HepG2 (cell line): ENCODE results near the gene PA2G4. TPM values are rescaled to one million over a fixed set of nuclear protein-coding genes. Genes with fewer than 3 reads are reported as not detected.
A peak's percentile ranks its signal among the peaks of the same experiment; 100 is the strongest.

Source experiments
- ATAC-seq: fragments of 200-7000 bp; cut with Tn5 transposase; 3 replicates; pipeline ENCODE4 v1.9.1; 2020; ENCODE audit warnings: mild to moderate bottlenecking, moderate library complexity
- BruUV-seq: library from RNA; stranded (reverse); fragments of 400-500 nt; replicated peaks from 2 replicates; lab custom pipeline; 2021; lab: Mats Ljungman, UMichigan
- CTCF ChIA-PET: fragments of 300-600 bp; formaldehyde crosslinking; extraction: SDS; loops from one replicate; lab custom pipeline; 2021; ENCODE audit warnings: low total read pairs, inconsistent platforms, low intra/inter-chr PET ratio; lab: Yijun Ruan, JAX
- POLR2A ChIA-PET: fragments of 350-600 bp; sonication (Branson Sonifier 250); formaldehyde crosslinking; loops from one replicate; lab custom pipeline; 2020; ENCODE audit warnings: antibody characterized with exemption, inconsistent platforms; lab: Yijun Ruan, JAX
- DNase-seq: peaks from one replicate; pipeline ENCODE4 v3.0.0-alpha.2; 2015; ENCODE audit warnings: low spot score
- FAIRE-seq: peaks from 3 replicates; lab custom pipeline; 2011; peaks lifted over from hg19 to GRCh38; lab: Jason Lieb, UNC
- H2AFZ ChIP-seq: one replicate; pipeline ENCODE4 v1.6.1; 2011; ENCODE audit warnings: low read length, inconsistent platforms
- H3K27ac ChIP-seq: fragments of 300-600 bp; 3 replicates; pipeline ENCODE4 v1.8.0; 2011; ENCODE audit warnings: mixed run types, mild to moderate bottlenecking, mixed read lengths, low read length, inconsistent platforms; ENCODE audit not compliant: insufficient read depth; ENCODE audit errors: extremely low read length
- H3K27me3 ChIP-seq, 2 experiments: fragments of 200-600 bp in 1 of 2; 2 replicates in 1 of 2; 3 replicates in 1 of 2; pipeline versions ENCODE4 v1.6.0 to v1.8.0; 2011; ENCODE audit warnings: low read length in 2 of 2, mild to moderate bottlenecking in 2 of 2, moderate library complexity in 2 of 2, inconsistent platforms in 1 of 2; ENCODE audit not compliant: insufficient read depth in 2 of 2, control insufficient read depth in 1 of 2
- H3K36me3 ChIP-seq, 2 experiments: fragments of 200-600 bp in 1 of 2; replicated peaks in 1 of 2; 2 replicates in 1 of 2; 3 replicates in 1 of 2; pipeline versions ENCODE4 v1.5.1 to v1.8.0; 2011; ENCODE audit warnings: low read length in 2 of 2, inconsistent platforms in 1 of 2; ENCODE audit not compliant: insufficient read depth in 2 of 2, control insufficient read depth in 1 of 2
- H3K4me1 ChIP-seq: 2 replicates; pipeline ENCODE4 v1.5.1; 2012; ENCODE audit warnings: low read length, inconsistent platforms; ENCODE audit not compliant: insufficient read depth
- H3K4me2 ChIP-seq: 2 replicates; pipeline ENCODE4 v1.6.0; 2011; ENCODE audit warnings: low read depth, low read length, inconsistent platforms
- H3K4me3 ChIP-seq, 3 experiments: fragments of 200-600 bp in 1 of 3; sonication (generic), shearing (Covaris generic) in 1 of 3; replicated peaks in 1 of 3; 2 replicates each; pipeline ENCODE4 v1.5.1; 2011 to 2016; ENCODE audit warnings: low read length in 3 of 3, inconsistent platforms in 2 of 3, low read depth in 2 of 3, mild to moderate bottlenecking in 2 of 3, control low read depth in 1 of 3, mixed read lengths in 1 of 3; ENCODE audit not compliant: insufficient read depth in 1 of 3
- H3K79me2 ChIP-seq: one replicate; pipeline ENCODE4 v1.6.1; 2011; ENCODE audit warnings: low read length, inconsistent platforms; ENCODE audit not compliant: insufficient read depth
- H3K9ac ChIP-seq: 2 replicates; pipeline ENCODE4 v1.6.0; 2011; ENCODE audit warnings: mild to moderate bottlenecking, low read depth, low read length, inconsistent platforms; ENCODE audit not compliant: insufficient read depth
- H3K9me3 ChIP-seq: 2 replicates; pipeline ENCODE4 v1.5.1; 2012; ENCODE audit warnings: mild to moderate bottlenecking, low read length
- H4K20me1 ChIP-seq: 2 replicates; pipeline ENCODE4 v1.6.0; 2011; ENCODE audit warnings: inconsistent platforms, mild to moderate bottlenecking, low read length, moderate library complexity; ENCODE audit not compliant: insufficient read depth
- ATF1 ChIP-seq: IDR thresholded peaks from 2 replicates; pipeline ENCODE4 v1.6.1; 2016; ENCODE audit warnings: mild to moderate bottlenecking, control low read depth
- CEBPG ChIP-seq: IDR thresholded peaks from 2 replicates; pipeline ENCODE4 v1.6.1; 2016
- FOXA1 ChIP-seq, 2 experiments: fragments of 450-650 bp in 1 of 2; sonication (generic) in 1 of 2; formaldehyde crosslinking in 1 of 2; IDR thresholded peaks; 2 replicates each; pipeline versions ENCODE4 v1.4.0 to v1.6.1; 2016 to 2020; ENCODE audit warnings: missing genetic modification reagents in 1 of 2
- FOXP4 ChIP-seq: sonication (generic); formaldehyde crosslinking; IDR thresholded peaks from 2 replicates; pipeline ENCODE4 v1.4.0; 2020; ENCODE audit warnings: missing genetic modification reagents
- LCORL ChIP-seq, 2 experiments: fragments of 450-650 bp in 1 of 2; sonication (generic) in 1 of 2; formaldehyde crosslinking in 1 of 2; IDR thresholded peaks; 2 replicates each; pipeline versions ENCODE4 v1.5.0 to v1.6.1; 2017 to 2020; ENCODE audit warnings: antibody characterized with exemption in 1 of 2, missing genetic modification reagents in 1 of 2
- MIER3 ChIP-seq: IDR thresholded peaks from 2 replicates; pipeline ENCODE4 v1.6.1; 2016; ENCODE audit warnings: missing compliant biosample characterization, borderline replicate concordance
- NONO ChIP-seq, 2 experiments: fragments of 450-650 bp in 1 of 2; sonication (generic) in 1 of 2; formaldehyde crosslinking in 1 of 2; IDR thresholded peaks in 1 of 2; conservative IDR thresholded peaks in 1 of 2; 2 replicates each; pipeline versions ENCODE4 v1.6.1 to v1.8.0; 2017 to 2022; ENCODE audit warnings: mild to moderate bottlenecking in 1 of 2, missing genetic modification reagents in 1 of 2, moderate library complexity in 1 of 2
- POLR2A ChIP-seq, 2 experiments: IDR thresholded peaks; 2 replicates each; pipeline ENCODE4 v1.6.1; 2011; ENCODE audit warnings: low read depth in 2 of 2, low read length in 2 of 2, mild to moderate bottlenecking in 1 of 2, moderate library complexity in 1 of 2; ENCODE audit not compliant: insufficient read depth in 1 of 2
- RARA ChIP-seq: IDR thresholded peaks from 2 replicates; pipeline ENCODE4 v1.6.1; 2016; ENCODE audit warnings: missing genetic modification reagents, missing compliant biosample characterization
- RBFOX2 ChIP-seq: fragments of 200-400 bp; formaldehyde crosslinking; IDR thresholded peaks from 2 replicates; pipeline ENCODE4 v1.6.1; 2017; ENCODE audit warnings: low read depth, mild to moderate bottlenecking, low read length
- SRF ChIP-seq: IDR thresholded peaks from 2 replicates; pipeline ENCODE4 v1.6.1; 2011; ENCODE audit warnings: mild to moderate bottlenecking, low read depth, low read length, moderate library complexity
- TFDP2 ChIP-seq: sonication (generic); formaldehyde crosslinking; IDR thresholded peaks from 2 replicates; pipeline ENCODE4 v1.4.0; 2020; ENCODE audit warnings: missing genetic modification reagents
- UBTF ChIP-seq: sonication (generic); formaldehyde crosslinking; IDR thresholded peaks from 2 replicates; pipeline ENCODE4 v1.4.0; 2020; ENCODE audit warnings: mild to moderate bottlenecking, missing genetic modification reagents
- YEATS2 ChIP-seq: sonication (generic); formaldehyde crosslinking; IDR thresholded peaks from 2 replicates; pipeline ENCODE4 v1.4.0; 2020; ENCODE audit warnings: missing genetic modification reagents, borderline replicate concordance
- ZNF121 ChIP-seq: sonication (generic); formaldehyde crosslinking; IDR thresholded peaks from 2 replicates; pipeline ENCODE4 v1.5.0; 2020; ENCODE audit warnings: mild to moderate bottlenecking, missing genetic modification reagents
- ZNF136 ChIP-seq: sonication (generic); formaldehyde crosslinking; IDR thresholded peaks from 2 replicates; pipeline ENCODE4 v1.8.1; 2022; ENCODE audit warnings: low read depth, mild to moderate bottlenecking, moderate library complexity, missing genetic modification reagents
- ZNF496 ChIP-seq: sonication (generic); formaldehyde crosslinking; IDR thresholded peaks from 2 replicates; pipeline ENCODE4 v1.8.1; 2023; ENCODE audit warnings: mild to moderate bottlenecking, moderate library complexity, missing genetic modification reagents; ENCODE audit not compliant: insufficient replicate concordance
- ZNF766 ChIP-seq: sonication (generic); formaldehyde crosslinking; IDR thresholded peaks from 2 replicates; pipeline ENCODE4 v1.5.0; 2020; ENCODE audit warnings: missing genetic modification reagents, borderline replicate concordance
- ZNF782 ChIP-seq: sonication (generic); formaldehyde crosslinking; IDR thresholded peaks from 2 replicates; pipeline ENCODE4 v1.4.0; 2020; ENCODE audit warnings: missing genetic modification reagents, mild to moderate bottlenecking, borderline replicate concordance
- WGBS: methylation state at CpG from one replicate; pipeline ENCODE4 v1.1.6; 2017; ENCODE audit warnings: low lambda C conversion rate; 5-methylcytosine and 5-hydroxymethylcytosine counted together
- in situ Hi-C: cut with HindIII; loops from 2 replicates; pipeline ENCODE4 v1.10.0; 2017; ENCODE audit warnings: low pct_unique_long_range_greater_than_20kb; ENCODE audit not compliant: extremely low pct_ligation_motif_present
- intact Hi-C: fragments of 100-400 bp; cut with micrococcal nuclease; formaldehyde crosslinking; loops from one replicate; pipeline ENCODE4 v1.10.0; 2022; ENCODE audit not compliant: unreplicated experiment
- polyA plus RNA-seq, 8 experiments: library from polyadenylated mRNA; depleted of rRNA in 3 of 8; stranded (reverse) in 7 of 8; unstranded in 1 of 8; fragments of >200 nt; fragmentation: Illumina TruSeq in 4 of 8; extraction: Trizol in 4 of 8; gene quantifications; 2 replicates each; pipeline versions ENCODE4 v1.2.1 to v1.2.3, GENCODE V29; 2011 to 2016; ENCODE audit warnings: low read depth in 4 of 8, missing spikeins in 1 of 8, mixed read lengths in 1 of 8; ENCODE audit not compliant: insufficient read depth in 1 of 8
- total RNA-seq, 5 experiments: library from RNA; depleted of rRNA; stranded (reverse); fragments of >200 nt; fragmentation: Illumina TruSeq; extraction: Trizol; gene quantifications; 2 replicates each; pipeline ENCODE4 v1.2.3, GENCODE V29; 2016; ENCODE audit warnings: low read depth in 1 of 5

The PA2G4 gene
- total and polyA plus RNA-seq, 2 of the 13 experiments (the other 11 are each of a cell fraction or from before 2014, with no cell fraction given): 147 to 240 TPM

GRCh38 chr12:56160894-56161689 is 56.7 kb downstream of the PA2G4 start:
- H4K20me1 ChIP-seq: peaks cover 28% of the 10 kb centered on the region
- no peak for ATAC-seq
- no TSS peak for BruUV-seq
- H3K9me3 ChIP-seq: no peaks in the 10 kb centered on the region
- H3K36me3 ChIP-seq: peaks cover 29 to 52% of the 10 kb centered on the region in 2 experiments
- WGBS: 84% methylated on average over 11 of the region's 11 CpGs
- peaks cover 36% of the 10 kb centered on the region for H3K4me1 ChIP-seq
- CTCF ChIA-PET: no interaction called here
- no peak for FAIRE-seq
- H3K79me2 ChIP-seq: peaks cover 25% of the 10 kb centered on the region
- no peak overlapping the region for H3K9ac ChIP-seq
- H3K4me3 ChIP-seq: peak overlapping the region in 1 of 3 experiments; percentile 99; a peak in 2 of 6 replicates
- peak overlapping the region; percentile 83 for H3K4me2 ChIP-seq
- no peaks in the 10 kb centered on the region; a peak in 1 of 5 replicates for H3K27me3 ChIP-seq
- in situ Hi-C loops: no loop called here
- POLR2A ChIA-PET: interaction anchor here (0.8 to 3.4 kb wide), 10 partner anchors 9 to 61 kb away, joined by 3 to 24 read pairs (median 6); partner anchors contain the start of genes ESYT1, MYL6B, RNF41 and SMARCC2
- intact Hi-C loops: no loop called here
- H3K27ac ChIP-seq: peak overlapping the region; percentile 18
- H2AFZ ChIP-seq: no peak overlapping the region
- DNase-seq: no peak
- TF ChIP-seq RBFOX2 (peak; percentile 49; the same call in 1 of the 2 replicates), ZNF766 (CRISPR knock-in tag) (no peak), ZNF782 (CRISPR knock-in tag) (no peak), NONO (IDR thresholded peaks at IDR 0.05) (no peak), NONO (CRISPR knock-in tag; conservative IDR thresholded peaks at IDR 0.05) (0 out of 2 replicates have a peak, but pooled peaks have one; percentile 29), ZNF496 (CRISPR knock-in tag) (no peak), ZNF121 (CRISPR knock-in tag) (no peak), FOXA1 (IDR thresholded peaks at IDR 0.05) (no peak), FOXA1 (CRISPR knock-in tag; IDR thresholded peaks at IDR 0.05) (no peak), FOXP4 (CRISPR knock-in tag) (no peak), CEBPG (CRISPR knock-in tag) (no peak), TFDP2 (CRISPR knock-in tag) (no peak), POLR2A (IDR thresholded peaks at IDR 0.05; ENCODE audit: insufficient read depth in 1 of 2, low read depth in 2 of 2, low read length in 2 of 2) (peak in 1 of 2 experiments; percentile 49; a peak in 2 of 4 replicates), YEATS2 (CRISPR knock-in tag) (no peak), LCORL (IDR thresholded peaks at IDR 0.05) (no peak), LCORL (CRISPR knock-in tag; IDR thresholded peaks at IDR 0.05) (no peak), ZNF136 (no peak), RARA (CRISPR knock-in tag) (no peak), ATF1 (CRISPR knock-in tag) (no peak), MIER3 (CRISPR knock-in tag) (no peak), SRF (no peak), UBTF (CRISPR knock-in tag) (peak; percentile 9; the same call in 1 of the 2 replicates)
